SK-N-SH treated with all-trans-retinoic acid at 6 μM for 48 hours (cell line): Measurements from ENCODE around the gene ATP5IF1.

Experiments
- ARNTL ChIP-seq: fragments of 450-650 bp; formaldehyde crosslinking; IDR thresholded peaks from 2 replicates; pipeline ENCODE4 v1.5.0; 2020; ENCODE audit warnings: low read depth, mild to moderate bottlenecking, moderate library complexity, borderline replicate concordance
- GLIS3 ChIP-seq: fragments of 250-450 bp; sonication (Bioruptor Pico); IDR thresholded peaks from 2 replicates; pipeline ENCODE4 v1.5.0; 2020; ENCODE audit warnings: mild to moderate bottlenecking, moderate library complexity
- ISL1 ChIP-seq: fragments of 250-450 bp; sonication (Bioruptor Pico); IDR thresholded peaks from 2 replicates; pipeline ENCODE4 v2.1.2; 2022; ENCODE audit warnings: mild to moderate bottlenecking, moderate library complexity
- OSR1 ChIP-seq: fragments of 250-450 bp; sonication (Bioruptor Pico); IDR thresholded peaks from 2 replicates; pipeline ENCODE4 v1.8.0; 2022; ENCODE audit warnings: moderate library complexity, mild to moderate bottlenecking, inconsistent platforms
- RARB ChIP-seq: fragments of 250-450 bp; sonication (Bioruptor Pico); IDR thresholded peaks from 2 replicates; pipeline ENCODE4 v1.8.0; 2021; ENCODE audit warnings: mild to moderate bottlenecking, moderate library complexity
- SNAI2 ChIP-seq: fragments of 250-450 bp; sonication (Bioruptor Pico); IDR thresholded peaks from 2 replicates; pipeline ENCODE4 v1.5.0; 2020; ENCODE audit warnings: mild to moderate bottlenecking, moderate library complexity
- TCF4 ChIP-seq: fragments of 250-450 bp; sonication (Bioruptor Pico); IDR thresholded peaks from 2 replicates; pipeline ENCODE4 v1.8.0; 2021; ENCODE audit warnings: mild to moderate bottlenecking, moderate library complexity, borderline replicate concordance
- TOX ChIP-seq: fragments of 250-450 bp; sonication (Bioruptor Pico); IDR thresholded peaks from 2 replicates; pipeline ENCODE4 v1.8.0; 2021; ENCODE audit warnings: mild to moderate bottlenecking, moderate library complexity, borderline replicate concordance
- ZFP3 ChIP-seq: fragments of 250-450 bp; sonication (Bioruptor Pico); IDR thresholded peaks from 2 replicates; pipeline ENCODE4 v1.5.0; 2020; ENCODE audit warnings: mild to moderate bottlenecking, moderate library complexity
- ZFP30 ChIP-seq: fragments of 450-650 bp; formaldehyde crosslinking; IDR thresholded peaks from 2 replicates; pipeline ENCODE4 v1.5.0; 2022; ENCODE audit warnings: mild to moderate bottlenecking, moderate library complexity
- ZNF70 ChIP-seq: fragments of 450-650 bp; formaldehyde crosslinking; IDR thresholded peaks from 2 replicates; pipeline ENCODE4 v1.5.0; 2020; ENCODE audit warnings: mild to moderate bottlenecking, moderate library complexity
- TF ChIP-seq, protein P1 (sequence below): fragments of 250-450 bp; sonication (Bioruptor Pico); IDR thresholded peaks from 2 replicates; pipeline ENCODE4 v1.5.1; 2021; ENCODE audit warnings: mild to moderate bottlenecking, moderate library complexity
- TF ChIP-seq, protein P2 (sequence below): fragments of 250-450 bp; sonication (Bioruptor Pico); IDR thresholded peaks from 2 replicates; pipeline ENCODE4 v1.5.1; 2020; ENCODE audit warnings: low read depth, mild to moderate bottlenecking, moderate library complexity
- TF ChIP-seq, protein P3 (sequence below): fragments of 250-450 bp; sonication (Bioruptor Pico); IDR thresholded peaks from 2 replicates; pipeline ENCODE4 v1.8.0; 2020; ENCODE audit warnings: mild to moderate bottlenecking, moderate library complexity, borderline replicate concordance

DNA sequence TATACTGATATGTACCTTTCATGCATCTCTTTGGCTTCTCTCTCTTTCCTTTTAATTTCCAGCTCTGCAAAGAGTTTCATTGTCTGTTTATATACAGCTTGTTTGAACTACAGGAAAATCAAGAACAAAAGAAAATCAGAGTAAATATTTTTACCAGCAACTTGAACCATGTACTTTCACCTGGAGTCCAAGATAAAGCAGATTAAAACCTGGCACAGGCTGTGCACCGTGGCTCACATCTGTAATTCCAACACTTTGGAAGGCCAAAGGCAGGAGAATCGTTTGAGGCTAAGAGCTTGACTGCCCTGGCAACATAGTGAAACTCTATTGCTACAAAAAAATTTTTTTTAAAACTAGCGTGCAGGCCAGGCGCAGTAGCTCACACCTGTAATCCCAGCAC, 30.7 kb upstream of the ATP5IF1 start:
- TF ChIP-seq ARNTL (CRISPR knock-in tag), result no peak
- no peak for TF ChIP-seq TOX
- TF ChIP-seq, protein P1, sequence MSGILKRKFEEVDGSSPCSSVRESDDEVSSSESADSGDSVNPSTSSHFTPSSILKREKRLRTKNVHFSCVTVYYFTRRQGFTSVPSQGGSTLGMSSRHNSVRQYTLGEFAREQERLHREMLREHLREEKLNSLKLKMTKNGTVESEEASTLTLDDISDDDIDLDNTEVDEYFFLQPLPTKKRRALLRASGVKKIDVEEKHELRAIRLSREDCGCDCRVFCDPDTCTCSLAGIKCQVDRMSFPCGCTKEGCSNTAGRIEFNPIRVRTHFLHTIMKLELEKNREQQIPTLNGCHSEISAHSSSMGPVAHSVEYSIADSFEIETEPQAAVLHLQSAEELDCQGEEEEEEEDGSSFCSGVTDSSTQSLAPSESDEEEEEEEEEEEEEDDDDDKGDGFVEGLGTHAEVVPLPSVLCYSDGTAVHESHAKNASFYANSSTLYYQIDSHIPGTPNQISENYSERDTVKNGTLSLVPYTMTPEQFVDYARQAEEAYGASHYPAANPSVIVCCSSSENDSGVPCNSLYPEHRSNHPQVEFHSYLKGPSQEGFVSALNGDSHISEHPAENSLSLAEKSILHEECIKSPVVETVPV, result no peak
- TF ChIP-seq ZFP3 (CRISPR knock-in tag), result no peak
- no peak for TF ChIP-seq ISL1 (CRISPR knock-in tag)
- no peak for TF ChIP-seq ZFP30
- no peak for TF ChIP-seq GLIS3 (CRISPR knock-in tag)
- TF ChIP-seq, protein P2, sequence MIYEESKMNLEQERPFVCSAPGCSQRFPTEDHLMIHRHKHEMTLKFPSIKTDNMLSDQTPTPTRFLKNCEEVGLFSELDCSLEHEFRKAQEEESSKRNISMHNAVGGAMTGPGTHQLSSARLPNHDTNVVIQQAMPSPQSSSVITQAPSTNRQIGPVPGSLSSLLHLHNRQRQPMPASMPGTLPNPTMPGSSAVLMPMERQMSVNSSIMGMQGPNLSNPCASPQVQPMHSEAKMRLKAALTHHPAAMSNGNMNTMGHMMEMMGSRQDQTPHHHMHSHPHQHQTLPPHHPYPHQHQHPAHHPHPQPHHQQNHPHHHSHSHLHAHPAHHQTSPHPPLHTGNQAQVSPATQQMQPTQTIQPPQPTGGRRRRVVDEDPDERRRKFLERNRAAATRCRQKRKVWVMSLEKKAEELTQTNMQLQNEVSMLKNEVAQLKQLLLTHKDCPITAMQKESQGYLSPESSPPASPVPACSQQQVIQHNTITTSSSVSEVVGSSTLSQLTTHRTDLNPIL (CRISPR knock-in tag), result no peak
- TF ChIP-seq OSR1 (CRISPR knock-in tag), result no peak
- TF ChIP-seq, protein P3, sequence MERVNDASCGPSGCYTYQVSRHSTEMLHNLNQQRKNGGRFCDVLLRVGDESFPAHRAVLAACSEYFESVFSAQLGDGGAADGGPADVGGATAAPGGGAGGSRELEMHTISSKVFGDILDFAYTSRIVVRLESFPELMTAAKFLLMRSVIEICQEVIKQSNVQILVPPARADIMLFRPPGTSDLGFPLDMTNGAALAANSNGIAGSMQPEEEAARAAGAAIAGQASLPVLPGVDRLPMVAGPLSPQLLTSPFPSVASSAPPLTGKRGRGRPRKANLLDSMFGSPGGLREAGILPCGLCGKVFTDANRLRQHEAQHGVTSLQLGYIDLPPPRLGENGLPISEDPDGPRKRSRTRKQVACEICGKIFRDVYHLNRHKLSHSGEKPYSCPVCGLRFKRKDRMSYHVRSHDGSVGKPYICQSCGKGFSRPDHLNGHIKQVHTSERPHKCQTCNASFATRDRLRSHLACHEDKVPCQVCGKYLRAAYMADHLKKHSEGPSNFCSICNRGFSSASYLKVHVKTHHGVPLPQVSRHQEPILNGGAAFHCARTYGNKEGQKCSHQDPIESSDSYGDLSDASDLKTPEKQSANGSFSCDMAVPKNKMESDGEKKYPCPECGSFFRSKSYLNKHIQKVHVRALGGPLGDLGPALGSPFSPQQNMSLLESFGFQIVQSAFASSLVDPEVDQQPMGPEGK (CRISPR knock-in tag), result no peak
- no peak for TF ChIP-seq TCF4 (CRISPR knock-in tag)
- TF ChIP-seq SNAI2 (CRISPR knock-in tag), result no peak
- no peak for TF ChIP-seq RARB (CRISPR knock-in tag)
- TF ChIP-seq ZNF70 (CRISPR knock-in tag), result no peak
